ENCODE measurements around the gene BRD3OS. TPM values are rescaled to one million over a fixed set of nuclear protein-coding genes. Genes with fewer than 3 reads are reported as not detected.

Gene BRD3OS
- total RNA-seq, 4 donors from 2014 or later = 7.4 to 23.9 (median 13.6) TPM

- Histone ChIP-seq H3K36me3 (no peaks in the 10 kb centered on the region), H3K27ac (no peak overlapping the region), H3K4me1 (peaks cover 0 to 9% of the 10 kb centered on the region in 2 donors), H3K9me3 (no peaks in the 10 kb centered on the region), H3K27me3 (no peaks in the 10 kb centered on the region), H3K4me3 (no peak overlapping the region)
- DNase-seq = no peak
- intact Hi-C loops (cut with DNase I; ENCODE audit: low total_unique reads) = no loop called here
- TF ChIP-seq POLR2A (IDR thresholded peaks at IDR 0.05) = no peak
- TF ChIP-seq CTCF (IDR thresholded peaks at IDR 0.05) = no peak
These were observed 47.7 kb upstream of the BRD3OS start for GRCh38 chr9:133977421-133978201.

- TF ChIP-seq POLR2A (IDR thresholded peaks at IDR 0.05) (no peak), CTCF (IDR thresholded peaks at IDR 0.05) (no peak)
- Histone ChIP-seq H3K27me3 (no peaks in the 10 kb centered on the region), H3K27ac (no peak overlapping the region), H3K9me3 (no peaks in the 10 kb centered on the region), H3K4me1 (peaks cover 0 to 9% of the 10 kb centered on the region in 2 donors), H3K36me3 (no peaks in the 10 kb centered on the region), H3K4me3 (no peak overlapping the region)
- intact Hi-C loops (cut with DNase I; ENCODE audit: low total_unique reads) = no loop called here
- no peak for DNase-seq
These were observed 46.9 kb upstream of the BRD3OS start for GRCh38 chr9:133978226-133978898.

GRCh38 chr9:133978899-133979272, 46.4 kb upstream of the BRD3OS start:
- Histone ChIP-seq H3K4me1 (peaks cover 0 to 5% of the 10 kb centered on the region in 2 donors), H3K9me3 (no peaks in the 10 kb centered on the region), H3K27ac (no peak overlapping the region), H3K27me3 (no peaks in the 10 kb centered on the region), H3K36me3 (no peaks in the 10 kb centered on the region), H3K4me3 (no peak overlapping the region)
- no peak for DNase-seq
- TF ChIP-seq CTCF (IDR thresholded peaks at IDR 0.05) = no peak
- TF ChIP-seq POLR2A (IDR thresholded peaks at IDR 0.05) = no peak
- intact Hi-C loops (cut with DNase I; ENCODE audit: low total_unique reads) = no loop called here

GRCh38 chr9:133979273-133979920, 45.9 kb upstream of the BRD3OS start:
- Histone ChIP-seq H3K36me3 (no peaks in the 10 kb centered on the region), H3K27me3 (no peaks in the 10 kb centered on the region), H3K9me3 (no peaks in the 10 kb centered on the region), H3K4me3 (no peak overlapping the region), H3K27ac (no peak overlapping the region), H3K4me1 (peaks cover 0 to 4% of the 10 kb centered on the region in 2 donors)
- TF ChIP-seq CTCF (IDR thresholded peaks at IDR 0.05) (no peak), POLR2A (IDR thresholded peaks at IDR 0.05) (no peak)
- intact Hi-C loops (cut with DNase I; ENCODE audit: low total_unique reads) = no loop called here
- no peak for DNase-seq
